ENCODE data around the gene GPR18. TPM values are rescaled to one million over a fixed set of nuclear protein-coding genes. Genes with fewer than 3 reads are reported as not detected.
"Not testable (repeated sequence)": the region's sequence is repeated elsewhere in the genome, so short reads cannot be mapped to it uniquely, and the experiment has no call there.

GPR18 gene
- polyA plus RNA-seq, 3 donors, result 1.7 to 3.8 (median 2.2) TPM

DNA sequence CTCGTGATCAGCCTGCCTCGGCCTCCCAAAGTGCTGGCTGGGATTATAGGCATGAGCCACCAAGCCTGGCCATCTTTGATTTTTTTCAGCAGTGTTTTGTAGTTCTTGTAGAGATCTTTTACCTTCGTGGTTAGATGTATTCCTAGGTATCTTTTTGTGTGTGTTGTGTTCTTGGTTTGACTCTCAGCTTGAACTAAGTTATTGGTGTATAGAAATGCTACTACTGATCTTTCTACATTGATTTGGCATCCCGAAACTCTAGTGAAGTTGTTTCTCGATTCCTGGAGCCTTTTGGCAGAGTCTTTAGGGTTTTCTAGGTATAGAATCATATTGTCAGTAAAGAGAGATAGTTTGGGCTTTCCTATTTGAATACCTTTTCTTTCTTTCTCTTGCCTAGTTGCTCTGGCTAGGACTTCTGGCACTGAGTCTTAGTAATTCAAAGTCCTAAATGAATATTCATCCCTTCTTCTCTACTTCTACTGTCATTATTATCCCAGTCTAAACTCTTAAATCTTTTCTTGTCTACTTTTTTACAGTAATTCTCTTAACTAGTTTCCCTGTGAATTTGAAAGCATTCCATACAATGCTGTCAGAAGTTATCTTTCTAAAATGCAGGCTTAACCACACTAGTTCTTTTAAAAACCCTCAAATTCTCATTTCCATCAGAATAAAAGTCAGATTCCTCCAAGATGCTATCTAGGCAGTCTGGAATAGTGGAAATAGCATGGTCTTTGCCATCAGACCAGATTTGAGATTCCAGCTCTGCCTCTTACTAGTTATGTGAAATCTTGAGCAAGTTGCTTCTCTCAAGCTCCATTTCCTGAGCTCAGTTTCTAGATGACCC is 7.0 kb downstream of the GPR18 start:
- no peak for DNase-seq
- Mint-ChIP-seq H3K4me1 (peaks cover 34% of the 10 kb centered on the region), H3K27ac (peak overlapping the region in 3 of 7 donors; percentile 12 to 92 (median 90)), H3K36me3 (peaks cover 45 to 48% of the 10 kb centered on the region in 2 donors), H3K9me3 (peaks cover 0 to 2% (median 0%) of the 10 kb centered on the region in 7 donors), H3K4me3 (no peak overlapping the region), H3K27me3 (ENCODE audit: low read depth in 3 of 3) (peaks cover 0 to 2% (median 0%) of the 10 kb centered on the region in 3 donors)
- intact Hi-C loops (cut with micrococcal nuclease), result no loop called here
- no peaks in the 10 kb centered on the region for H3K9me3 ChIP-seq (replicated peaks in 1 of 2; ENCODE audit: control insufficient read depth in 1 of 2, insufficient read depth in 1 of 2, low read length in 2 of 2)
- no peak overlapping the region for H3K4me2 ChIP-seq (replicated peaks; ENCODE audit: extremely low read depth, low read length, poor library complexity, severe bottlenecking)
- peaks cover 25% of the 10 kb centered on the region in 2 donors for H3K4me1 ChIP-seq (ENCODE audit: control insufficient read depth in 1 of 2, insufficient read depth in 2 of 2, low read length in 2 of 2)
- H4K20me1 ChIP-seq (ENCODE audit: insufficient read depth, low read length), result peaks cover 9% of the 10 kb centered on the region
- H2AFZ ChIP-seq (ENCODE audit: insufficient read depth, low read depth, low read length, poor library complexity, severe bottlenecking), result no peak overlapping the region
- no peak overlapping the region for H3K4me3 ChIP-seq (replicated peaks in 1 of 3; ENCODE audit: low read depth in 2 of 3, low read length in 3 of 3)
- H3K27ac ChIP-seq (ENCODE audit: low read depth in 1 of 2, low read length in 2 of 2), result peak overlapping the region in 1 of 2 donors; percentile 72
- peaks cover 84% of the 10 kb centered on the region for H3K79me2 ChIP-seq (ENCODE audit: insufficient read depth, low read length)
- no peaks in the 10 kb centered on the region for H3K27me3 ChIP-seq (ENCODE audit: control insufficient read depth in 2 of 2, insufficient read depth in 2 of 2, low read length in 2 of 2)
- peaks cover 20 to 51% of the 10 kb centered on the region in 2 donors for H3K36me3 ChIP-seq (replicated peaks in 1 of 2; ENCODE audit: control insufficient read depth in 1 of 2, insufficient read depth in 2 of 2, low read length in 2 of 2)
- TF ChIP-seq, protein P1, sequence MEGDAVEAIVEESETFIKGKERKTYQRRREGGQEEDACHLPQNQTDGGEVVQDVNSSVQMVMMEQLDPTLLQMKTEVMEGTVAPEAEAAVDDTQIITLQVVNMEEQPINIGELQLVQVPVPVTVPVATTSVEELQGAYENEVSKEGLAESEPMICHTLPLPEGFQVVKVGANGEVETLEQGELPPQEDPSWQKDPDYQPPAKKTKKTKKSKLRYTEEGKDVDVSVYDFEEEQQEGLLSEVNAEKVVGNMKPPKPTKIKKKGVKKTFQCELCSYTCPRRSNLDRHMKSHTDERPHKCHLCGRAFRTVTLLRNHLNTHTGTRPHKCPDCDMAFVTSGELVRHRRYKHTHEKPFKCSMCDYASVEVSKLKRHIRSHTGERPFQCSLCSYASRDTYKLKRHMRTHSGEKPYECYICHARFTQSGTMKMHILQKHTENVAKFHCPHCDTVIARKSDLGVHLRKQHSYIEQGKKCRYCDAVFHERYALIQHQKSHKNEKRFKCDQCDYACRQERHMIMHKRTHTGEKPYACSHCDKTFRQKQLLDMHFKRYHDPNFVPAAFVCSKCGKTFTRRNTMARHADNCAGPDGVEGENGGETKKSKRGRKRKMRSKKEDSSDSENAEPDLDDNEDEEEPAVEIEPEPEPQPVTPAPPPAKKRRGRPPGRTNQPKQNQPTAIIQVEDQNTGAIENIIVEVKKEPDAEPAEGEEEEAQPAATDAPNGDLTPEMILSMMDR (IDR thresholded peaks at IDR 0.05), result no peak
- H3K9ac ChIP-seq (ENCODE audit: insufficient read depth, low read length, poor library complexity, severe bottlenecking), result no peak overlapping the region
- WGBS (ENCODE audit: insufficient coverage), result 100% methylated on average over 3 of the region's 5 CpGs

DNA sequence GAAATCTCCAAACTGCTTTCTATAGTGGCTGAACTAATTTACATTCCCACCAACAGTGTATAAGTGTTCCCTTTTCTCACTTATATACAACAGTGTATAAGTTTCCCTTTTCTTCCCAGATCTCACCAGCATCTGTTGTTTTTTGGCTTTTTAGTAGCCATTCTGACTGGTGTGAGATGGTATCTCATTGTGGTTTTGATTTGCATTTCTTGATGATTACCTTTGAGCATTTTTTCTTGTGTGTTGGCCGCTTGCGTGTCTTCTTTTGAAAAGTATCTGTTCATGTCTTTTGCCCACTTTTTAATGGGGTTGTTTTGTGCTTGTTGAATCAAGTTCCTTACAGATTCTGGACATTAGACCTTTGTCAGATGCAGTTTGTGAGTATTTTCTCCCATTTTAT is 8.6 kb downstream of the GPR18 start:
- H2AFZ ChIP-seq (ENCODE audit: insufficient read depth, low read depth, low read length, poor library complexity, severe bottlenecking); H3K9me3 Mint-ChIP-seq; H3K27me3 ChIP-seq (ENCODE audit: control insufficient read depth in 2 of 2, insufficient read depth in 2 of 2, low read length in 2 of 2); DNase-seq; H3K4me3 ChIP-seq (replicated peaks in 1 of 3; ENCODE audit: low read depth in 2 of 3, low read length in 3 of 3); H3K27me3 Mint-ChIP-seq (ENCODE audit: low read depth in 3 of 3); H3K9me3 ChIP-seq (replicated peaks in 1 of 2; ENCODE audit: control insufficient read depth in 1 of 2, insufficient read depth in 1 of 2, low read length in 2 of 2); H3K4me3 Mint-ChIP-seq; H3K4me2 ChIP-seq (replicated peaks; ENCODE audit: extremely low read depth, low read length, poor library complexity, severe bottlenecking); intact Hi-C loops (cut with micrococcal nuclease); H3K27ac ChIP-seq (ENCODE audit: low read depth in 1 of 2, low read length in 2 of 2); H3K9ac ChIP-seq (ENCODE audit: insufficient read depth, low read length, poor library complexity, severe bottlenecking); H4K20me1 ChIP-seq (ENCODE audit: insufficient read depth, low read length): not testable (repeated sequence)
- Histone ChIP-seq H3K36me3 (replicated peaks in 1 of 2; ENCODE audit: control insufficient read depth in 1 of 2, insufficient read depth in 2 of 2, low read length in 2 of 2) (peaks cover 15 to 55% of the 10 kb centered on the region in 2 donors), H3K79me2 (ENCODE audit: insufficient read depth, low read length) (peaks cover 78% of the 10 kb centered on the region), H3K4me1 (ENCODE audit: control insufficient read depth in 1 of 2, insufficient read depth in 2 of 2, low read length in 2 of 2) (peaks cover 13 to 16% of the 10 kb centered on the region in 2 donors)
- peaks cover 46 to 53% of the 10 kb centered on the region in 2 donors for H3K36me3 Mint-ChIP-seq
- peaks cover 23% of the 10 kb centered on the region for H3K4me1 Mint-ChIP-seq
- peak overlapping the region in 1 of 7 donors; percentile 35 for H3K27ac Mint-ChIP-seq
- WGBS (ENCODE audit: insufficient coverage), result no CpG with 5 or more reads among the region's 2 CpGs

DNA sequence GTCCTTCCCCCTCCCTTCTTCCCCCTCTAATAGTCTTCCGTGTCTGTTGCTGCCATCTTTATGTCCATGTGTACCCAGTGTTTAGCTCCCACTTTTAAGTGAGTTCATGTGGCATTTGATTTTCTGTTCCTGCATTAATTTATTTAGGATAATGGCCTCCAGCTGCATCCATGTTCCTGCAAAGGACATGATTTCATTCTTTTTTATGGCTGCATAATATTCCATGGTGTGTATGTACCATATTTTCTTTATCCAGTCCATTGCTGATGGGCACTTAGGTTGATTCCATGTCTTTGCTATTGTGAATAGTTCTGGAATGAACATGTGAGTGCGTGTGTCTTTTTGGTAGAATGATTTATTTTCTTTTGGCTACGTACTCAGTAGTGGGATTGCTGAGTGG is 9.0 kb downstream of the GPR18 start:
- DNase-seq; H3K4me3 ChIP-seq (replicated peaks in 1 of 3; ENCODE audit: low read depth in 2 of 3, low read length in 3 of 3); H3K9ac ChIP-seq (ENCODE audit: insufficient read depth, low read length, poor library complexity, severe bottlenecking); H3K9me3 ChIP-seq (replicated peaks in 1 of 2; ENCODE audit: control insufficient read depth in 1 of 2, insufficient read depth in 1 of 2, low read length in 2 of 2); H2AFZ ChIP-seq (ENCODE audit: insufficient read depth, low read depth, low read length, poor library complexity, severe bottlenecking); H3K27ac Mint-ChIP-seq; H3K4me2 ChIP-seq (replicated peaks; ENCODE audit: extremely low read depth, low read length, poor library complexity, severe bottlenecking); H3K9me3 Mint-ChIP-seq; H4K20me1 ChIP-seq (ENCODE audit: insufficient read depth, low read length); H3K27ac ChIP-seq (ENCODE audit: low read depth in 1 of 2, low read length in 2 of 2); H3K4me3 Mint-ChIP-seq; H3K27me3 ChIP-seq (ENCODE audit: control insufficient read depth in 2 of 2, insufficient read depth in 2 of 2, low read length in 2 of 2); H3K27me3 Mint-ChIP-seq (ENCODE audit: low read depth in 3 of 3); intact Hi-C loops (cut with micrococcal nuclease): not testable (repeated sequence)
- 100% methylated on average over 3 of the region's 3 CpGs for WGBS (ENCODE audit: insufficient coverage)
- Mint-ChIP-seq H3K36me3 (peaks cover 48 to 56% of the 10 kb centered on the region in 2 donors), H3K4me1 (peaks cover 23% of the 10 kb centered on the region)
- H3K36me3 ChIP-seq (replicated peaks in 1 of 2; ENCODE audit: control insufficient read depth in 1 of 2, insufficient read depth in 2 of 2, low read length in 2 of 2), result peaks cover 13 to 55% of the 10 kb centered on the region in 2 donors
- peaks cover 77% of the 10 kb centered on the region for H3K79me2 ChIP-seq (ENCODE audit: insufficient read depth, low read length)
- peaks cover 13 to 16% of the 10 kb centered on the region in 2 donors for H3K4me1 ChIP-seq (ENCODE audit: control insufficient read depth in 1 of 2, insufficient read depth in 2 of 2, low read length in 2 of 2)

Data from CD14-positive monocyte (primary cell).